Breast epithelium (tissue), 4 donors: ENCODE measurements around the gene CITED1. TPM values are rescaled to one million over a fixed set of nuclear protein-coding genes. Genes with fewer than 3 reads are reported as not detected.
"Not testable (repeated sequence)": the region's sequence is repeated elsewhere in the genome, so short reads cannot be mapped to it uniquely, and the experiment has no call there.

Experiments
- DNase-seq, 2 donors: peaks; one replicate each; pipeline ENCODE4 v3.0.0-alpha.2; 2019; ENCODE audit warnings: low spot score in 2 of 2
- H3K27ac ChIP-seq, 2 donors: fragments of 200-600 bp; sonication (generic) in 1 of 2; one replicate each; pipeline ENCODE4 v1.5.1; 2016 to 2019; ENCODE audit warnings: mild to moderate bottlenecking in 1 of 2
- H3K27me3 ChIP-seq, 2 donors: fragments of 200-600 bp; sonication (generic) in 1 of 2; one replicate each; pipeline versions ENCODE4 v1.5.1 to v1.6.0; 2017 to 2019; ENCODE audit warnings: control low read depth in 1 of 2, mild to moderate bottlenecking in 1 of 2
- H3K36me3 ChIP-seq: fragments of 200-600 bp; one replicate; pipeline ENCODE4 v1.5.1; 2019
- H3K4me1 ChIP-seq, 2 donors: fragments of 200-600 bp; sonication (generic); one replicate each; pipeline ENCODE4 v1.5.1; 2016 to 2019; ENCODE audit warnings: control low read depth in 1 of 2
- H3K4me3 ChIP-seq, 3 donors: fragments of 200-600 bp; sonication (generic); 1 replicate in 2 of 3; 2 replicates in 1 of 3; pipeline ENCODE4 v1.5.1; 2016 to 2019; ENCODE audit warnings: mild to moderate bottlenecking in 3 of 3, moderate library complexity in 2 of 3
- H3K9me3 ChIP-seq, 2 donors: fragments of 200-600 bp; sonication (generic) in 1 of 2; one replicate each; pipeline ENCODE4 v1.5.1; 2016 to 2019; ENCODE audit warnings: control low read depth in 1 of 2
- POLR2A ChIP-seq: fragments of 450-650 bp; IDR thresholded peaks from one replicate; pipeline ENCODE4 v1.6.1; 2016; ENCODE audit warnings: antibody characterized with exemption, mild to moderate bottlenecking, moderate library complexity
- POLR2AphosphoS5 ChIP-seq, 3 donors: sonication (generic); formaldehyde crosslinking; IDR thresholded peaks; one replicate each; pipeline ENCODE4 v1.6.1; 2017; ENCODE audit warnings: antibody characterized with exemption in 3 of 3
- intact Hi-C: fragments of 100-400 bp; cut with DNase I; formaldehyde crosslinking; loops from one replicate; pipeline ENCODE4 v1.15.1; 2023; ENCODE audit warnings: low total_unique reads
- total RNA-seq, 3 donors: library from RNA; depleted of rRNA; stranded (reverse); fragments of >200 nt; gene quantifications; one replicate each; pipeline ENCODE4 v1.1.0, GENCODE V29; 2016
- TF ChIP-seq, protein P1 (sequence below), 3 donors: fragments of 450-650 bp; IDR thresholded peaks; one replicate each; pipeline ENCODE4 v1.5.1; 2016 to 2017; ENCODE audit warnings: antibody characterized with exemption in 3 of 3, mild to moderate bottlenecking in 3 of 3, moderate library complexity in 3 of 3

Gene CITED1
- total RNA-seq, 3 donors from 2014 or later, result 0.32 to 28.2 (median 24.6) TPM

DNA sequence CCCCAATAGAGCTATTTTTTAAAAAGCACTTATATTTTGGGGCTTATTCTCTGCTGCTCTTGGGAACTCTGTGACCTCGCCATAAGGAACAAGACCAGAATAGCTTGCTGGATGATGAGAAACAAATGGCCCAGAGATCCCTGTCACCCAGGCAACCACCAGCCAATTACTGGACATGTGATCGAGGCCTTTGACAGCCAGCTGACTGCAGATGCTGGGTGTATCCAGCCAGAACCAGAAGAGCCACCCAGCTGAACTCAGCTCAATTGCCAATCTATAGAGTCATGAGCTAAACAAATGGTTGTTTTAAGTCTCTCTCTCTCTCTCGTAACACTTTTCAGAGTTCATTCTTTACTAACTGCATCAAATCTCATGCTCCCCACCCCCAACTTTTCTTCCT lies 24.4 kb upstream of the CITED1 start:
- intact Hi-C loops, result no loop called here
- Histone ChIP-seq H3K36me3 (no peaks in the 10 kb centered on the region), H3K9me3 (peaks cover 0 to 5% of the 10 kb centered on the region in 2 donors), H3K4me1 (no peaks in the 10 kb centered on the region), H3K27me3 (peaks cover 0 to 30% of the 10 kb centered on the region in 2 donors), H3K27ac (no peak overlapping the region), H3K4me3 (no peak overlapping the region)
- TF ChIP-seq, protein P1, sequence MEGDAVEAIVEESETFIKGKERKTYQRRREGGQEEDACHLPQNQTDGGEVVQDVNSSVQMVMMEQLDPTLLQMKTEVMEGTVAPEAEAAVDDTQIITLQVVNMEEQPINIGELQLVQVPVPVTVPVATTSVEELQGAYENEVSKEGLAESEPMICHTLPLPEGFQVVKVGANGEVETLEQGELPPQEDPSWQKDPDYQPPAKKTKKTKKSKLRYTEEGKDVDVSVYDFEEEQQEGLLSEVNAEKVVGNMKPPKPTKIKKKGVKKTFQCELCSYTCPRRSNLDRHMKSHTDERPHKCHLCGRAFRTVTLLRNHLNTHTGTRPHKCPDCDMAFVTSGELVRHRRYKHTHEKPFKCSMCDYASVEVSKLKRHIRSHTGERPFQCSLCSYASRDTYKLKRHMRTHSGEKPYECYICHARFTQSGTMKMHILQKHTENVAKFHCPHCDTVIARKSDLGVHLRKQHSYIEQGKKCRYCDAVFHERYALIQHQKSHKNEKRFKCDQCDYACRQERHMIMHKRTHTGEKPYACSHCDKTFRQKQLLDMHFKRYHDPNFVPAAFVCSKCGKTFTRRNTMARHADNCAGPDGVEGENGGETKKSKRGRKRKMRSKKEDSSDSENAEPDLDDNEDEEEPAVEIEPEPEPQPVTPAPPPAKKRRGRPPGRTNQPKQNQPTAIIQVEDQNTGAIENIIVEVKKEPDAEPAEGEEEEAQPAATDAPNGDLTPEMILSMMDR (IDR thresholded peaks at IDR 0.05), result no peak
- TF ChIP-seq POLR2AphosphoS5 (IDR thresholded peaks at IDR 0.05) (no peak), POLR2A (no peak)
- DNase-seq, result no peak

DNA sequence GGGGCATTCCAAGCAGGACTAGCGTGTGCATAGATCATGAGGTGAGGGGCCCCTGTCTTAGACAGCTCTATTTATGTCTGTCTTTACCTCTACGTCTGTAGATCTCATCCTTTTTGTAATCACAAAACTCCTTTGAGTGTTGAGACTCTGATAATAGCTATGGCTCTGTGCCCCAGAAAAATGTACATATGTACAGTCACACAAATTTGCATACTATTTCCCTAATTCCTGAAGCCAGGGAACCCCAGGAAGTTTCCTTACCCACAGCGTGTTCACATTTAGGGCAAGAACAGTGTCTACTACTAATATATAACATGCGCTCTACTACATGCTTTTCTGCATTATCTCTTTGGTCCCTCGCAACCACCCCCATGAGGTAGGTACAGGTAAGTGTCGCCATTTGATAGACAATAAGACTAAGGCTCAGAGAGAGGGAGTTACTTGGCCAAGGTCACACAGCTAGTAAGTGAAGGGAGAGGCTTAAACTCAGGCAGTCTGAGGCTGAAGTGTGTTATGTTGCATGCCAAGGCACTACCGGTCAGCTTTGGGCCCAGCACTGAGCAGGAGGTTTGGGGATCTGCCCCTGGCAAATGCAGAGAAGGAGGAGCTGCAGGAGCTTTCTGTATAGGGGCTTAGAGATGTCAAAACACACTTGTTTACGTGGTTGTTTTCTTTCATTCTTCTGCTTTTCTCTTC lies 21.0 kb upstream of the CITED1 start:
- no peaks in the 10 kb centered on the region for H3K36me3 ChIP-seq
- H3K27ac ChIP-seq, result no peak overlapping the region
- H3K4me1 ChIP-seq, result no peaks in the 10 kb centered on the region
- no peak overlapping the region for H3K4me3 ChIP-seq
- DNase-seq, result no peak
- intact Hi-C loops, result no loop called here
- TF ChIP-seq POLR2A (no peak), POLR2AphosphoS5 (IDR thresholded peaks at IDR 0.05) (no peak)
- TF ChIP-seq, protein P1 (IDR thresholded peaks at IDR 0.05), result no peak
- peaks cover 0 to 5% of the 10 kb centered on the region in 2 donors for H3K9me3 ChIP-seq
- peaks cover 0 to 19% of the 10 kb centered on the region in 2 donors for H3K27me3 ChIP-seq

DNA sequence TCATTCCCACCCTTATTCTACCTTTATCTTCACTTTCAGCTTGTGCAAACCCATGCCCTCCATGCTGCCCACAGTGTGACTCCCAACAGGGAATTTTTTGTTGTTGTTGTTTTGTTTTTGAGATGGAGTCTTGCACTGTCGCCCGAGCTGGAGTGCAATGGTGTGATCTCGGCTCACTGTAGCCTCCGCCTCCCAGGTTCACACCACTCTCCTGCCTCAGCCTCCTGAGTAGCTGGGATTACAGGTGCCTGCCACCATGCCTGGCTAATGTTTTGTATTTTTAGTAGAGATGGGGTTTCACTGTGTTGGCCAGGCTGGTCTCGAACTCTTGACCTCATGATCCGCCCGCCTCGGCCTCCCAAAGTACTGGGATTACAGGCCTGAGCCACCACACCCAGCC lies 13.9 kb upstream of the CITED1 start:
- H3K9me3 ChIP-seq, intact Hi-C loops, H3K27ac ChIP-seq, H3K4me3 ChIP-seq, H3K36me3 ChIP-seq, DNase-seq, H3K4me1 ChIP-seq: not testable (repeated sequence)
- H3K27me3 ChIP-seq, result peaks cover 0 to 22% of the 10 kb centered on the region in 2 donors

DNA sequence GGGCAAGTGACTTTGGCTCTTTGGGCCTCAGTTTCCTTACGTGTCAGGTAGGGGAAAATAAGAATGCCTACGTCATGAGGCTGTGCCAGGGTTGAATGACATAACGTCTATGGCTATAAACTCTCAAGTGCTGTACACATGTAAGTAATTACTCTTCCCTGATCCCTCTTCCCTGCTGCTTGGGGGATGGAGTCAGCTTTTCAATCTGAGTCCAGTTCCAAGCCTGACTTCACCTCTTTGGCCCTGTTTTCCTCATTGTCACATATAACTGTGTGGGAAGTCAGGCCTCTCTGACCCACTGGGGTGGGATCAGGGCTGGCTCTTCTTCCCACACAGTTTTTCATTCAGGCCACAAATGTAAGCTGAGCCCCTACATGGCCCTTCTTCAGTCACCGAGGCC lies 11.4 kb upstream of the CITED1 start:
- no peak overlapping the region for H3K4me3 ChIP-seq
- DNase-seq, result no peak
- no peak overlapping the region for H3K27ac ChIP-seq
- no peaks in the 10 kb centered on the region for H3K36me3 ChIP-seq
- no peaks in the 10 kb centered on the region for H3K9me3 ChIP-seq
- H3K27me3 ChIP-seq, result peaks cover 0 to 43% of the 10 kb centered on the region in 2 donors
- no peaks in the 10 kb centered on the region for H3K4me1 ChIP-seq
- TF ChIP-seq, protein P1 (IDR thresholded peaks at IDR 0.05), result no peak
- TF ChIP-seq POLR2A, result no peak
- intact Hi-C loops, result no loop called here

DNA sequence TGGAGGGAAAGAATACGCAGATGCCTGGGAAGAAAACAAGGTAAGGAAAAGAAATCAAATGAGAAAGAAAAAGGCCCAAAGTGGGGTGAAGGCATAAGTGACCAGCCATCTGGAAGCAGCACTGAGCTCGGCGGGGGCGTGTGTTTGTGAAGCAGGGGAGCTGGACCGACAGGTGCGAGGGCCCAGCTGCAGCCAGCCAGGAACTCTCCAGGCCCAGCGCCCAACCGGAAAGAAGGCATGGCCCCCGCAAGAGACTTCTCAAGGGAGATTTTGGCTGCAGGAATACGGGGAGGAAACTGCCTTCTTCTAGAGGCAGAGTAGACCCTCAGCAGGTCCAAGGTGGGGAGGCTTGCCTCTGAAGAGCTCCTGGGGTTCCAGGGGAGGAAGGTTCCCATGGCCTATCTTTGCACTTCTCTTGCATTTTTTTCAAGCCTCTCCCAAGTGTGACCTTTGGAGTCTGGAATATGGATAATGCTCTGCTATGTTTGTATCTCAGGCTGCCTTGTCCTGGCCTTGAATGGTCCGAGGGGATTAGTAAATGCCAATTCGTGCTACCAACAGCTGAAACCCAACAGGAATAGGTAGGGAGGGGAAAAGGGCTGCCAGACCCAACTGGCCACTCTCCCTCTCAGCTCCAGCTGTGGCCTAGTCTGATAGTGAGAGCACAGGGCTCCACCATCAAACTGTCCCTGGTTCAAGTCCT lies 10.8 kb upstream of the CITED1 start:
- no peak for TF ChIP-seq POLR2A
- TF ChIP-seq, protein P1 (IDR thresholded peaks at IDR 0.05), result no peak
- TF ChIP-seq POLR2AphosphoS5 (IDR thresholded peaks at IDR 0.05), result no peak
- Histone ChIP-seq H3K27me3 (peaks cover 0 to 49% of the 10 kb centered on the region in 2 donors), H3K27ac (no peak overlapping the region), H3K4me3 (no peak overlapping the region), H3K9me3 (no peaks in the 10 kb centered on the region), H3K4me1 (no peaks in the 10 kb centered on the region), H3K36me3 (no peaks in the 10 kb centered on the region)
- DNase-seq, result no peak
- intact Hi-C loops, result no loop called here
